Mucosa of descending colon (tissue), 3 donors: ENCODE data around the gene GPC3. TPM values are rescaled to one million over a fixed set of nuclear protein-coding genes. Genes with fewer than 3 reads are reported as not detected.

Experiments
- ATAC-seq: fragments of 200-7000 bp; cut with Tn5 transposase; one replicate; pipeline ENCODE4 v1.9.1; 2020; ENCODE audit warnings: mild to moderate bottlenecking, moderate library complexity
- DNase-seq, 3 donors: peaks; one replicate each; pipeline ENCODE4 v3.0.0-alpha.2; 2020
- H3K36me3 ChIP-seq: fragments of 200-600 bp; one replicate; pipeline ENCODE4 v1.8.0; 2021; ENCODE audit warnings: low read depth, mild to moderate bottlenecking
- H3K4me1 ChIP-seq: fragments of 200-600 bp; one replicate; pipeline ENCODE4 v1.8.0; 2021; ENCODE audit warnings: low read depth, mild to moderate bottlenecking
- H3K4me3 ChIP-seq: fragments of 200-600 bp; one replicate; pipeline ENCODE4 v1.8.0; 2021; ENCODE audit warnings: mild to moderate bottlenecking
- H3K9me3 ChIP-seq: fragments of 200-600 bp; one replicate; pipeline ENCODE4 v1.8.0; 2021; ENCODE audit warnings: mild to moderate bottlenecking
- CTCF ChIP-seq: fragments of 200-600 bp; IDR thresholded peaks from one replicate; pipeline ENCODE4 v1.8.0; 2022; ENCODE audit warnings: antibody characterized with exemption, mild to moderate bottlenecking
- intact Hi-C, 2 donors: fragments of 100-400 bp; cut with DNase I in 1 of 2; cut with micrococcal nuclease in 1 of 2; formaldehyde crosslinking; loops; one replicate each; pipeline versions ENCODE4 v1.11.0 to v1.11.1; 2022; cut with DNase I, micrococcal nuclease
- total RNA-seq, 3 donors: library from RNA; stranded (reverse); fragmentation: NEBNext Ultra II Directional in 2 of 3; extraction: Animal tissue kit (Norgen Biotek cat#: 25700) in 2 of 3; gene quantifications; one replicate each; pipeline versions ENCODE4 v1.2.1 to v1.2.4, GENCODE V29; 2021 to 2023
- donor health status: DM: no; HTN: no; CAD: no; lungs with moderate emphysema.
- donor health status: DM: no; HTN: no; CAD: no.
- donor health status: DM: no; HTN: yes; CAD: no.

Gene GPC3
- total RNA-seq, 3 donors from 2014 or later = 0.55 to 2.8 (median 2.1) TPM

- Histone ChIP-seq H3K4me3 (no peak overlapping the region), H3K36me3 (no peaks in the 10 kb centered on the region), H3K4me1 (no peaks in the 10 kb centered on the region), H3K9me3 (no peaks in the 10 kb centered on the region)
- no peak for TF ChIP-seq CTCF
- no peak for DNase-seq
- no peak for ATAC-seq
- intact Hi-C loops = no loop called here
Measured at GRCh38 chrX:133953078-133953477, 32.3 kb downstream of the GPC3 start.

- intact Hi-C loops = no loop called here
- TF ChIP-seq CTCF = no peak
- ATAC-seq (no peak), DNase-seq (no peak)
- no peaks in the 10 kb centered on the region for H3K9me3 ChIP-seq
- no peaks in the 10 kb centered on the region for H3K36me3 ChIP-seq
- no peaks in the 10 kb centered on the region for H3K4me1 ChIP-seq
- H3K4me3 ChIP-seq = no peak overlapping the region
Measured at GRCh38 chrX:133951098-133951497, 34.3 kb downstream of the GPC3 start.

- intact Hi-C loops = no loop called here
- no peak for TF ChIP-seq CTCF
- Histone ChIP-seq H3K4me3 (no peak overlapping the region), H3K9me3 (no peaks in the 10 kb centered on the region), H3K4me1 (no peaks in the 10 kb centered on the region), H3K36me3 (no peaks in the 10 kb centered on the region)
- ATAC-seq (no peak), DNase-seq (no peak)
Measured at GRCh38 chrX:133950214-133950613, 35.2 kb downstream of the GPC3 start.

- intact Hi-C loops = no loop called here
- TF ChIP-seq CTCF = no peak
Measured at GRCh38 chrX:133948895-133949294, 36.5 kb downstream of the GPC3 start.

GRCh38 chrX:133947996-133948395, 37.4 kb downstream of the GPC3 start:
- no peaks in the 10 kb centered on the region for H3K4me1 ChIP-seq
- H3K9me3 ChIP-seq = no peaks in the 10 kb centered on the region
- TF ChIP-seq CTCF = no peak
- H3K4me3 ChIP-seq = no peak overlapping the region
- no peaks in the 10 kb centered on the region for H3K36me3 ChIP-seq
- intact Hi-C loops = no loop called here
- DNase-seq (no peak), ATAC-seq (no peak)

More at GRCh38 chrX:133948895-133949294, 36.5 kb downstream of the GPC3 start:
- H3K9me3 ChIP-seq = no peaks in the 10 kb centered on the region
- H3K4me3 ChIP-seq = no peak overlapping the region
- no peak for DNase-seq
- ATAC-seq = no peak
- no peaks in the 10 kb centered on the region for H3K36me3 ChIP-seq
- H3K4me1 ChIP-seq = no peaks in the 10 kb centered on the region

- intact Hi-C loops = no loop called here
- Histone ChIP-seq H3K4me1 (no peaks in the 10 kb centered on the region), H3K36me3 (no peaks in the 10 kb centered on the region), H3K4me3 (no peak overlapping the region), H3K9me3 (no peaks in the 10 kb centered on the region)
- ATAC-seq = no peak
- TF ChIP-seq CTCF = no peak
- no peak for DNase-seq
Measured at GRCh38 chrX:133947022-133947421, 38.4 kb downstream of the GPC3 start.
